ENCODE results near the gene LSM7. TPM values are rescaled to one million over a fixed set of nuclear protein-coding genes. Genes with fewer than 3 reads are reported as not detected.

Gene LSM7
- total RNA-seq, 2 donors from 2014 or later, result 45.7 to 69.9 TPM

- no peak for DNase-seq
- Histone ChIP-seq H3K36me3 (replicated peaks in 1 of 2; ENCODE audit: insufficient read depth in 1 of 2, low read depth in 2 of 2) (no peaks in the 10 kb centered on the region), H3K27me3 (no peaks in the 10 kb centered on the region), H3K9me3 (no peaks in the 10 kb centered on the region), H3K27ac (no peak overlapping the region), H3K4me1 (no peaks in the 10 kb centered on the region), H3K4me3 (no peak overlapping the region)
- no peak for ATAC-seq
- intact Hi-C loops (cut with DNase I), result no loop called here
- WGBS, 2 donors, result 78 to 86% methylated on average over 8 to 17 of the region's 17 CpGs
- TF ChIP-seq POLR2A (IDR thresholded peaks at IDR 0.05), result no peak
- no peak for TF ChIP-seq CTCF (IDR thresholded peaks at IDR 0.05)
Observed at GRCh38 chr19:2354670-2355069, 26.3 kb upstream of the LSM7 start.

- H3K9me3 ChIP-seq, result no peaks in the 10 kb centered on the region
- no peaks in the 10 kb centered on the region for H3K36me3 ChIP-seq (replicated peaks in 1 of 2; ENCODE audit: insufficient read depth in 1 of 2, low read depth in 2 of 2)
- TF ChIP-seq POLR2A (IDR thresholded peaks at IDR 0.05) (no peak), CTCF (IDR thresholded peaks at IDR 0.05) (no peak)
- no peak for ATAC-seq
- no peaks in the 10 kb centered on the region for H3K27me3 ChIP-seq
- no peak overlapping the region for H3K27ac ChIP-seq
- no peak overlapping the region for H3K4me3 ChIP-seq
- intact Hi-C loops (cut with DNase I), result no loop called here
- DNase-seq, result no peak
- no peaks in the 10 kb centered on the region for H3K4me1 ChIP-seq
- 94 to 100% methylated on average over 2 to 34 of the region's 34 CpGs for WGBS, 2 donors
Observed at GRCh38 chr19:2353887-2354592, 25.7 kb upstream of the LSM7 start.

- intact Hi-C loops (cut with DNase I), result no loop called here
- WGBS, 2 donors, result 92 to 95% methylated on average over 9 to 28 of the region's 45 CpGs
- Histone ChIP-seq H3K4me3 (no peak overlapping the region), H3K27me3 (no peaks in the 10 kb centered on the region), H3K36me3 (replicated peaks in 1 of 2; ENCODE audit: insufficient read depth in 1 of 2, low read depth in 2 of 2) (no peaks in the 10 kb centered on the region), H3K9me3 (no peaks in the 10 kb centered on the region), H3K27ac (no peak overlapping the region), H3K4me1 (no peaks in the 10 kb centered on the region)
- DNase-seq (no peak), ATAC-seq (no peak)
- no peak for TF ChIP-seq CTCF (IDR thresholded peaks at IDR 0.05)
Observed at GRCh38 chr19:2353159-2353886, 24.9 kb upstream of the LSM7 start.

GRCh38 chr19:2352121-2352520 lies 23.7 kb upstream of the LSM7 start:
- DNase-seq, result no peak
- no peak for ATAC-seq
- Histone ChIP-seq H3K27me3 (no peaks in the 10 kb centered on the region), H3K36me3 (replicated peaks in 1 of 2; ENCODE audit: insufficient read depth in 1 of 2, low read depth in 2 of 2) (no peaks in the 10 kb centered on the region), H3K4me1 (no peaks in the 10 kb centered on the region), H3K4me3 (no peak overlapping the region), H3K9me3 (no peaks in the 10 kb centered on the region), H3K27ac (no peak overlapping the region)
- intact Hi-C loops (cut with DNase I), result no loop called here
- WGBS, 2 donors, result 70 to 95% methylated on average over 2 to 22 of the region's 24 CpGs
- no peak for TF ChIP-seq POLR2A (IDR thresholded peaks at IDR 0.05)
- no peak for TF ChIP-seq CTCF (IDR thresholded peaks at IDR 0.05)
